Thyroid gland (tissue), 4 donors: ENCODE measurements around the gene RFTN1.

Experiments used
- POLR2A ChIP-seq, 2 donors: fragments of 450-650 bp; IDR thresholded peaks; one replicate each; pipeline ENCODE4 v1.6.1; 2017; ENCODE audit warnings: antibody characterized with exemption in 2 of 2, mild to moderate bottlenecking in 2 of 2, moderate library complexity in 1 of 2
- TF ChIP-seq, protein P1 (sequence below), 6 experiments: fragments of 200-600 bp in 3 of 6; fragments of 450-650 bp in 3 of 6; sonication (generic) in 3 of 6; IDR thresholded peaks; one replicate each; pipeline ENCODE4 v1.5.1; 2016 to 2019; ENCODE audit warnings: antibody characterized with exemption in 6 of 6, mild to moderate bottlenecking in 2 of 6, inconsistent platforms in 1 of 6, moderate library complexity in 1 of 6

DNA sequence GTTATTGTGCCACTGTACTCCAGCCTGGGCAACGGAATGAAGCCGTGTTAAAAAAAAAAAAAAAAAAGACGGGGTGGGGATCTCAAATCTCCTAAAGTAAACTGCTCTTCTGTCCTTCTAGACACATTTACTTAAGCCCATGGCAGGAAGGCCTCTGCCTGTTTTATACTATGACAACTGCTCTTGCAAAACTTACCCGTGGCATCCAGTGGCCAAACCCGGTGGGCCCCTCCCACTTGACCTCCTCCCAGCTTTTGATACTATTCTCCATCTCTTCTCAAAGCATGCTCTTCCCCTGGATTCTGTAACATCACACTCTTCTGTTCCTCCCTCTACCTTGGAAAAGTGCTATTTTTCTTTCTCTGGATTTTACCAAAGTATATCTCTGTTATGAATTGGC lies 112.2 kb downstream of the RFTN1 start:
- TF ChIP-seq, protein P1, sequence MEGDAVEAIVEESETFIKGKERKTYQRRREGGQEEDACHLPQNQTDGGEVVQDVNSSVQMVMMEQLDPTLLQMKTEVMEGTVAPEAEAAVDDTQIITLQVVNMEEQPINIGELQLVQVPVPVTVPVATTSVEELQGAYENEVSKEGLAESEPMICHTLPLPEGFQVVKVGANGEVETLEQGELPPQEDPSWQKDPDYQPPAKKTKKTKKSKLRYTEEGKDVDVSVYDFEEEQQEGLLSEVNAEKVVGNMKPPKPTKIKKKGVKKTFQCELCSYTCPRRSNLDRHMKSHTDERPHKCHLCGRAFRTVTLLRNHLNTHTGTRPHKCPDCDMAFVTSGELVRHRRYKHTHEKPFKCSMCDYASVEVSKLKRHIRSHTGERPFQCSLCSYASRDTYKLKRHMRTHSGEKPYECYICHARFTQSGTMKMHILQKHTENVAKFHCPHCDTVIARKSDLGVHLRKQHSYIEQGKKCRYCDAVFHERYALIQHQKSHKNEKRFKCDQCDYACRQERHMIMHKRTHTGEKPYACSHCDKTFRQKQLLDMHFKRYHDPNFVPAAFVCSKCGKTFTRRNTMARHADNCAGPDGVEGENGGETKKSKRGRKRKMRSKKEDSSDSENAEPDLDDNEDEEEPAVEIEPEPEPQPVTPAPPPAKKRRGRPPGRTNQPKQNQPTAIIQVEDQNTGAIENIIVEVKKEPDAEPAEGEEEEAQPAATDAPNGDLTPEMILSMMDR (IDR thresholded peaks at IDR 0.05): no peak
- no peak for TF ChIP-seq POLR2A (IDR thresholded peaks at IDR 0.05)
